ENCODE measurements around the gene TCP11L1.

Gene TCP11L1

DNA sequence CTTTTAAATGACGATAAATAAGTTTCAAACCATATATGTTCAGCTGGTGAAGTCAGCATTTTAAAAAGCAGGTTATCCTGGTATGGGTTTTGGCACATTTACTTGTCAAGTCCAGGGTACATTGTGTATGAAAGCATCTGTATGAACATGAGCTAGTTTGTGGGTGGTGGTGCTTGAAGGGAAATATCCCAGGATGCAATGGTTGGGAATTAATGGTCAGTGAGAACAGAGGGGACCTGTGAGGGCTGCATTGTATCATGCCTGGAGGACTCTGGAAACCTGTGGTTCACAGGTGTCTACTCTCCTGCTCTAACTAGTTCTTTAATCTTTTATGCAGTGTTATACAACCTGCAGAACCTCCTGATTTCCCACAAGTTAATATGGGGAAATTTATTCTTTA, 17.9 kb upstream of the TCP11L1 start:
- no peak overlapping the region for H3K4me3 ChIP-seq (ENCODE audit: low read depth in 1 of 2, low read length in 1 of 2)
- TF ChIP-seq, protein P1, sequence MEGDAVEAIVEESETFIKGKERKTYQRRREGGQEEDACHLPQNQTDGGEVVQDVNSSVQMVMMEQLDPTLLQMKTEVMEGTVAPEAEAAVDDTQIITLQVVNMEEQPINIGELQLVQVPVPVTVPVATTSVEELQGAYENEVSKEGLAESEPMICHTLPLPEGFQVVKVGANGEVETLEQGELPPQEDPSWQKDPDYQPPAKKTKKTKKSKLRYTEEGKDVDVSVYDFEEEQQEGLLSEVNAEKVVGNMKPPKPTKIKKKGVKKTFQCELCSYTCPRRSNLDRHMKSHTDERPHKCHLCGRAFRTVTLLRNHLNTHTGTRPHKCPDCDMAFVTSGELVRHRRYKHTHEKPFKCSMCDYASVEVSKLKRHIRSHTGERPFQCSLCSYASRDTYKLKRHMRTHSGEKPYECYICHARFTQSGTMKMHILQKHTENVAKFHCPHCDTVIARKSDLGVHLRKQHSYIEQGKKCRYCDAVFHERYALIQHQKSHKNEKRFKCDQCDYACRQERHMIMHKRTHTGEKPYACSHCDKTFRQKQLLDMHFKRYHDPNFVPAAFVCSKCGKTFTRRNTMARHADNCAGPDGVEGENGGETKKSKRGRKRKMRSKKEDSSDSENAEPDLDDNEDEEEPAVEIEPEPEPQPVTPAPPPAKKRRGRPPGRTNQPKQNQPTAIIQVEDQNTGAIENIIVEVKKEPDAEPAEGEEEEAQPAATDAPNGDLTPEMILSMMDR (IDR thresholded peaks at IDR 0.05): no peak
- H3K27me3 ChIP-seq: peaks cover 11% of the 10 kb centered on the region

DNA sequence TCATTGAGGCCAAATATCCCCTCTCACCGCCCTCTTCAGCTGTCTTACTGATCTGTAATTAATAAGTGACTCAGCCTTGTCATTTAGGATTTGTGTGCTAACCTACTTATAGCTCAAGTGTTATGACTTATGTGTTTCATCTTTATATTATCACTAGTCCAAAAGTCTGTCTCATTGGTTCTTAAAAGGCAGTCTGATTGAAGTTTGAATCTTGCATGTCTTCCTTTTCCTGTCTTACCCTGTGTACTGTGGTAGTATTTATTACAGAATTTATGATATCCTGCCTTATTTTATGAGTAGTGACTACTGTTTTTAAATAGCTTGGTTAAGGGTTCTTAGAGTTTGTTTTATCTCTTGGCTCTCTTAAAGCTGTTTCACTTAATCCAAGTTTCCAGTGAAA, 17.4 kb upstream of the TCP11L1 start:
- Histone ChIP-seq H3K27me3 (peaks cover 7% of the 10 kb centered on the region), H3K4me3 (ENCODE audit: low read depth in 1 of 2, low read length in 1 of 2) (no peak overlapping the region), H3K27ac (no peak overlapping the region), H3K36me3 (no peaks in the 10 kb centered on the region), H3K9me3 (no peaks in the 10 kb centered on the region), H3K4me1 (ENCODE audit: control insufficient read depth in 1 of 2, insufficient read depth in 1 of 2, low read depth in 1 of 2, low read length in 1 of 2) (no peaks in the 10 kb centered on the region)
- TF ChIP-seq, protein P1 (IDR thresholded peaks at IDR 0.05): no peak

More for the DNA sequence above, 17.9 kb upstream of the TCP11L1 start:
- no peaks in the 10 kb centered on the region for H3K9me3 ChIP-seq
- H3K36me3 ChIP-seq: no peaks in the 10 kb centered on the region
- peaks cover 3 to 4% of the 10 kb centered on the region in 2 experiments for H3K4me1 ChIP-seq (ENCODE audit: control insufficient read depth in 1 of 2, insufficient read depth in 1 of 2, low read depth in 1 of 2, low read length in 1 of 2)
- no peak overlapping the region for H3K27ac ChIP-seq

DNA sequence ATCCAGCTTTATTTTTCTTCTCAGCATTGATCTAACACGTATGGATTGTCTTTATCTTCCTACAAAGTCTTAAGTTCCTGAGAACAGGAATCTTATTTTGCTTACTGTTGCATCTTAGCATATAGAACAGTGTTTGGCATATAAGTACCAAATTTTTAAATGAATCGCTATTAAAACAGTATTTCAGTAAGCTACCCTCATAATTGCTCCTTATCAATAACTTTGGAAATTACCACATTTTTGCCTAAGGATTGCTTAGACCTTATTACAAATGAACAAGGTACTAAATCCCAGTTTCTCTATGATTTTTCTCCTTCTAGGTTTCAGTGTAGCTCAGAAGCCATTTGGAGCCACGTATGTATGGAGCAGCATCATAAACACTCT, 14.0 kb upstream of the TCP11L1 start:
- H3K36me3 ChIP-seq: no peaks in the 10 kb centered on the region
- no peak overlapping the region for H3K27ac ChIP-seq
- no peaks in the 10 kb centered on the region for H3K4me1 ChIP-seq (ENCODE audit: control insufficient read depth in 1 of 2, insufficient read depth in 1 of 2, low read depth in 1 of 2, low read length in 1 of 2)
- H3K9me3 ChIP-seq: no peaks in the 10 kb centered on the region
- H3K27me3 ChIP-seq: no peaks in the 10 kb centered on the region
- TF ChIP-seq, protein P1 (IDR thresholded peaks at IDR 0.05): no peak
- H3K4me3 ChIP-seq (ENCODE audit: low read depth in 1 of 2, low read length in 1 of 2): no peak overlapping the region

DNA sequence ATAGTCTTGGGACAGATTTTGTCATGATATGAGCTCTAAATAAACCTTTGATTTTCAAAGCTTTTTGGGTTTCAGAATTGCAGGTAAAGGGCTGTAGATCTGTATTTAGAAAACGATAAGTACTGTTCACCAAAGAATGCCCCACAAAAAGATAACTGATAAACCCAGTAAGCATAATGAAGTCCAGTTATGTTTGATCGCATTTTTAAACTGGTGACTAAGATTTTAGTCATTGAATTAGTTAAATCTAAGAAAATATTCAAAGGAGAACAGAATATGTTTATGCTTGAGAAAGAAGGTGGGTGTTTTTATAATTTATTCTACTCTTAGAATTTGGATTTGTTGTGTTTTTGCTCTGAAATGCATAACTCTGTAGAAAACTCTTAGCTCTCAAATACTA, 12.1 kb upstream of the TCP11L1 start:
- no peak overlapping the region for H3K27ac ChIP-seq
- no peak overlapping the region for H3K4me3 ChIP-seq (ENCODE audit: low read depth in 1 of 2, low read length in 1 of 2)
- no peaks in the 10 kb centered on the region for H3K9me3 ChIP-seq
- no peaks in the 10 kb centered on the region for H3K4me1 ChIP-seq (ENCODE audit: control insufficient read depth in 1 of 2, insufficient read depth in 1 of 2, low read depth in 1 of 2, low read length in 1 of 2)
- H3K36me3 ChIP-seq: no peaks in the 10 kb centered on the region
- no peaks in the 10 kb centered on the region for H3K27me3 ChIP-seq
- TF ChIP-seq, protein P1 (IDR thresholded peaks at IDR 0.05): no peak

DNA sequence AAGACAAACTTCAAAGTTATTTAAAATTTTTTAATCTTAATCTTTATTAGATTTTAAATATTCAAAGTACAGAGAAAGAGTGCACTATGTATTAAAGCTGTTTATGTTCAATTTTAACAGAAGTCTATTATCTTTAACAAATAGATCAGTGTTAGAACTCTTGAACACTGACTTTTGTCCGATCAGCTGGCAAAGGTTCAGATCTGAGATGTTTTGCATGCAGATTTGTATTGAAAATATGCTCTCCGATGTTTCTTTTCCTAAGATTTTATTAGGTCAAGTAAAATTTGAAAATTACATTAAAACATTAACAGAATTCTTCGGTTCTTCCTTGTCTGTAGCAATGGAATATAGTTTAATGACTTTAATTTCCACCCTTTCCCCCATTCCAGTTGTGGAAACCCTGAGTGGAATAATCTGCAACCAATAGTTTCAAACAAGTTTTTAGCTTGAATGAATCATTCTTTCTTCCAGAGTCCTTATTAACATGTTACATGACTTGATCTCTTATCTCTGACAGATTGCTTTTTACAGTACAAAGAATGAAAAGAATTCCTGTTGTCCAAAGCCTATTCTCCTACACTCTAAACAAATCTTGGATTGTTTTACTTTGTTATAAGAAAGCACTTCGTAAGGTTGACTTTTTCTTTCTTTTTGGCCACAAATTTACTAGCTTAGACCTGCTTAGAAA, 11.4 kb upstream of the TCP11L1 start:
- TF ChIP-seq, protein P1 (IDR thresholded peaks at IDR 0.05): no peak
- H3K36me3 ChIP-seq: no peaks in the 10 kb centered on the region
- H3K27ac ChIP-seq: no peak overlapping the region
- no peaks in the 10 kb centered on the region for H3K4me1 ChIP-seq (ENCODE audit: control insufficient read depth in 1 of 2, insufficient read depth in 1 of 2, low read depth in 1 of 2, low read length in 1 of 2)
- no peaks in the 10 kb centered on the region for H3K9me3 ChIP-seq
- no peak overlapping the region for H3K4me3 ChIP-seq (ENCODE audit: low read depth in 1 of 2, low read length in 1 of 2)
- no peaks in the 10 kb centered on the region for H3K27me3 ChIP-seq

Data from neutrophil (primary cell).